ENCODE measurements around the gene EIF6.
A peak's percentile ranks its signal among the peaks of the same experiment; 100 is the strongest.

DNA sequence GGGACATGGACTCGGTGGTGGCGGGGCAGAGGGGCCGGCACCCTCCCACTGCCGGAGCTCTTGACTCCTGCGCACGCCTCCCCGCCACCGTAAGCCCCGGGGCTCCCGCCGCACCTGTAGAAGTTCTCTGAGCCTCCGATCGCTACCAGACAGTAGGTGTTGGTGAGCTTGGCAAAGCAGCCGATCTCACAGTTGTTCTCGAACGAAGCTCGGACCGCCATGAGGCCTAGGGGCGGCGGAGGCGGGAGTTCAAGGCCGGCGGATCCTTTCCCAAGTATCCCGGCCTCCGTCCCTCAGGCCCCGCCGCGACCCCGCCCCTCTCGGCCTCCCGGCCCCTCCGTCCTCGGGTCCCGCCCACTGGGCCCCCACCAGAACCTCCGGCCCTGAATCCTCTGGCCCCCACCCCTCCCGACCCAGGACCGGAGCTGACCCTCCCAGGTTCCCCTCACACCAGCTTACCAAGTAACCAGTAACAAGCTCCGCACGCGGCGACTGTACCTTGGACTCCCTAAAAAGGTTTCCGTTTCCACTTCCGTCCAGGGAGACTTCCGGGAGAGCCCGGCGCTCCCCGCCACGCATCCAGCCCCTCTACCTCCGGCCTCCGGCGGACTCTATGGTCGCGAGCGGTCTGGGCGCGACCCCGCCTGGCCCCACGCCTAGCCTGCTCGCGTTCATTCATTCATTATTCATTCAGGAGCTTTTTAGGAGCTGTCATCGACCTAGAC, at the start of gene EIF6:
- TF ChIP-seq, protein P1, sequence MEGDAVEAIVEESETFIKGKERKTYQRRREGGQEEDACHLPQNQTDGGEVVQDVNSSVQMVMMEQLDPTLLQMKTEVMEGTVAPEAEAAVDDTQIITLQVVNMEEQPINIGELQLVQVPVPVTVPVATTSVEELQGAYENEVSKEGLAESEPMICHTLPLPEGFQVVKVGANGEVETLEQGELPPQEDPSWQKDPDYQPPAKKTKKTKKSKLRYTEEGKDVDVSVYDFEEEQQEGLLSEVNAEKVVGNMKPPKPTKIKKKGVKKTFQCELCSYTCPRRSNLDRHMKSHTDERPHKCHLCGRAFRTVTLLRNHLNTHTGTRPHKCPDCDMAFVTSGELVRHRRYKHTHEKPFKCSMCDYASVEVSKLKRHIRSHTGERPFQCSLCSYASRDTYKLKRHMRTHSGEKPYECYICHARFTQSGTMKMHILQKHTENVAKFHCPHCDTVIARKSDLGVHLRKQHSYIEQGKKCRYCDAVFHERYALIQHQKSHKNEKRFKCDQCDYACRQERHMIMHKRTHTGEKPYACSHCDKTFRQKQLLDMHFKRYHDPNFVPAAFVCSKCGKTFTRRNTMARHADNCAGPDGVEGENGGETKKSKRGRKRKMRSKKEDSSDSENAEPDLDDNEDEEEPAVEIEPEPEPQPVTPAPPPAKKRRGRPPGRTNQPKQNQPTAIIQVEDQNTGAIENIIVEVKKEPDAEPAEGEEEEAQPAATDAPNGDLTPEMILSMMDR (conservative IDR thresholded peaks at IDR 0.05; ENCODE audit: low read depth in 2 of 2) = no peak
- TF ChIP-seq, protein P2, sequence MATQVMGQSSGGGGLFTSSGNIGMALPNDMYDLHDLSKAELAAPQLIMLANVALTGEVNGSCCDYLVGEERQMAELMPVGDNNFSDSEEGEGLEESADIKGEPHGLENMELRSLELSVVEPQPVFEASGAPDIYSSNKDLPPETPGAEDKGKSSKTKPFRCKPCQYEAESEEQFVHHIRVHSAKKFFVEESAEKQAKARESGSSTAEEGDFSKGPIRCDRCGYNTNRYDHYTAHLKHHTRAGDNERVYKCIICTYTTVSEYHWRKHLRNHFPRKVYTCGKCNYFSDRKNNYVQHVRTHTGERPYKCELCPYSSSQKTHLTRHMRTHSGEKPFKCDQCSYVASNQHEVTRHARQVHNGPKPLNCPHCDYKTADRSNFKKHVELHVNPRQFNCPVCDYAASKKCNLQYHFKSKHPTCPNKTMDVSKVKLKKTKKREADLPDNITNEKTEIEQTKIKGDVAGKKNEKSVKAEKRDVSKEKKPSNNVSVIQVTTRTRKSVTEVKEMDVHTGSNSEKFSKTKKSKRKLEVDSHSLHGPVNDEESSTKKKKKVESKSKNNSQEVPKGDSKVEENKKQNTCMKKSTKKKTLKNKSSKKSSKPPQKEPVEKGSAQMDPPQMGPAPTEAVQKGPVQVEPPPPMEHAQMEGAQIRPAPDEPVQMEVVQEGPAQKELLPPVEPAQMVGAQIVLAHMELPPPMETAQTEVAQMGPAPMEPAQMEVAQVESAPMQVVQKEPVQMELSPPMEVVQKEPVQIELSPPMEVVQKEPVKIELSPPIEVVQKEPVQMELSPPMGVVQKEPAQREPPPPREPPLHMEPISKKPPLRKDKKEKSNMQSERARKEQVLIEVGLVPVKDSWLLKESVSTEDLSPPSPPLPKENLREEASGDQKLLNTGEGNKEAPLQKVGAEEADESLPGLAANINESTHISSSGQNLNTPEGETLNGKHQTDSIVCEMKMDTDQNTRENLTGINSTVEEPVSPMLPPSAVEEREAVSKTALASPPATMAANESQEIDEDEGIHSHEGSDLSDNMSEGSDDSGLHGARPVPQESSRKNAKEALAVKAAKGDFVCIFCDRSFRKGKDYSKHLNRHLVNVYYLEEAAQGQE (IDR thresholded peaks at IDR 0.05; ENCODE audit: unreplicated experiment) = no peak
- TF ChIP-seq EZH2 (IDR thresholded peaks at IDR 0.05; ENCODE audit: low read depth, unreplicated experiment) = no peak
- TF ChIP-seq EZH2phosphoT487 (IDR thresholded peaks at IDR 0.05; ENCODE audit: unreplicated experiment) = no peak
- peak; percentile 79 for TF ChIP-seq POLR2AphosphoS5 (IDR thresholded peaks at IDR 0.05; ENCODE audit: low read depth)
